ENCODE measurements around the gene NT5DC2.

The NT5DC2 gene

DNA sequence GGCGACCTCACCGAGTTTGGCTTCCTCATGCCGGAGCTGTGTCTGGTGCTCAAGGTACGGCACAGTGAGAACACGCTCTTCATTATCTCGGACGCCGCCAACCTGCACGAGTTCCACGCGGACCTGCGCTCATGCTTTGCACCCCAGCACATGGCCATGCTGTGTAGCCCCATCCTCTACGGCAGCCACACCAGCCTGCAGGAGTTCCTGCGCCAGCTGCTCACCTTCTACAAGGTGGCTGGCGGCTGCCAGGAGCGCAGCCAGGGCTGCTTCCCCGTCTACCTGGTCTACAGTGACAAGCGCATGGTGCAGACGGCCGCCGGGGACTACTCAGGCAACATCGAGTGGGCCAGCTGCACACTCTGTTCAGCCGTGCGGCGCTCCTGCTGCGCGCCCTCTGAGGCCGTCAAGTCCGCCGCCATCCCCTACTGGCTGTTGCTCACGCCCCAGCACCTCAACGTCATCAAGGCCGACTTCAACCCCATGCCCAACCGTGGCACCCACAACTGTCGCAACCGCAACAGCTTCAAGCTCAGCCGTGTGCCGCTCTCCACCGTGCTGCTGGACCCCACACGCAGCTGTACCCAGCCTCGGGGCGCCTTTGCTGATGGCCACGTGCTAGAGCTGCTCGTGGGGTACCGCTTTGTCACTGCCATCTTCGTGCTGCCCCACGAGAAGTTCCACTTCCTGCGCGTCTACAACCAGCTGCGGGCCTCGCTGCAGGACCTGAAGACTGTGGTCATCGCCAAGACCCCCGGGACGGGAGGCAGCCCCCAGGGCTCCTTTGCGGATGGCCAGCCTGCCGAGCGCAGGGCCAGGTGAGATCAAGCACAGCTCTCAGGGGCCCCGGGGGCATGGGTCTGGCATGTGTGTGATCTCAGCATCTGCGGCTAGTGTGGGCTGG lies 45.6 kb downstream of the NT5DC2 start:
- DNase-seq = no peak

- DNase-seq = no peak
Observed at GRCh38 chr3:52487050-52487787, 46.4 kb downstream of the NT5DC2 start.

- no peak for DNase-seq
Observed at GRCh38 chr3:52484680-52485461, 48.8 kb downstream of the NT5DC2 start.

DNA sequence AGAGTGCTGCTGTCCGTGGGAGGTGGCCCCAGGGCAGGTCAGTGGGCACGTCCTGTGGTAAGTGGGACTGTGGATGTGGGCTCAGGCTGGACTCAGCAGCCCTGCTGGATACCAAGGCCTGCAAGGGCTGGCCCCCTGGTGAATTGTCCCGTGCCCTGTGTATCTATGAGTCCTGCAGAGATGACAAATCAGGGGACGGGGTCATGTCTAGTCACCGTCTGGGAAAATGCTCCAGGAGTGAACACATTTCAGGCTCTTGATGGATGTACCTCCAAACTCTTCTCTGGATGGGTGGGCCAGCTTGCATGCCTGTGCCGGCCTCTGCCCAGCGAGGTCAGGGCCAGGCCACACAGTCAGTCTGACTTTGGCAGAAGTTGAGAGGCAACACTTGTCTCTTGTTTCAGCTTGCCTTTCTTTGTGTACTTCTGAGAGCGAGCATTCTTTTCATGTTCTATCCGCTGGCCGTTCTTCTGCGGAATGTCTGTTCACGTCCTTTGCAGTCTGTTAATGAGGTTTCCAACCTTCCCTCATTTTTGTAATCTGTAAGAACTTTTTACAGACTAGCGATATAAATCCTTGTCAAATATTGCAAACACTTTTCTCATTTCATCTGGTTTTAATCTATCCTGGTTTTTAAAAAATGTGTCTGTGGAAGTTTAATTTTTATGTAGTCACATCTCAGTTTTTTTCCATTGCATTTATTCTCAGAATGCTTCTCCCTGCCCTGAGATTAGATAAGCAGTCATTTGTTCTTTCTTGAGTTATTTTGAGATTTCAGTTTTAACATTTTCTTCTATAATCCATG lies 49.9 kb downstream of the NT5DC2 start:
- no peak for DNase-seq

DNA sequence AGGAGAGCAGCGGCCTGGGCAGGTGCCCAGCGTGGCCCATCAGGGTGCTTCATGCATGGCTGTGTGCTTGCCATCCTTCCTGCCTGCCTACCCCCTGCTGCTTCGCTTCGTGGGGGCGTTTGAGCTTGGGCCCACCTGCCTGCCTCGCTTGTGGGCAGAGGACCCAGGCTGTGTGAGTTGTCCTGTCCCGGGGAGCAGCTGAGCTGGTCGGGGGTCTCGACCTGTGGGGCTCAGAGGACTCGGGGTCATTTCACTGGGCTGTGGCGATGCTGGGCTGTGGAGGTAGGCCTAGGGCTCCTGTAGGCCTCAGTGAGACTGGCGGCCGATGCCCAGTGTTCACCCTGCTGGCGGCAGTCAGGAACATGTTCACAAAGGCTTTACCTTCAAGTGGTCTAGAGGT lies 50.6 kb downstream of the NT5DC2 start:
- DNase-seq = no peak

GRCh38 chr3:52481819-52482521 lies 51.7 kb downstream of the NT5DC2 start:
- DNase-seq = no peak

GRCh38 chr3:52480768-52481715 lies 52.6 kb downstream of the NT5DC2 start:
- DNase-seq = no peak

DNA sequence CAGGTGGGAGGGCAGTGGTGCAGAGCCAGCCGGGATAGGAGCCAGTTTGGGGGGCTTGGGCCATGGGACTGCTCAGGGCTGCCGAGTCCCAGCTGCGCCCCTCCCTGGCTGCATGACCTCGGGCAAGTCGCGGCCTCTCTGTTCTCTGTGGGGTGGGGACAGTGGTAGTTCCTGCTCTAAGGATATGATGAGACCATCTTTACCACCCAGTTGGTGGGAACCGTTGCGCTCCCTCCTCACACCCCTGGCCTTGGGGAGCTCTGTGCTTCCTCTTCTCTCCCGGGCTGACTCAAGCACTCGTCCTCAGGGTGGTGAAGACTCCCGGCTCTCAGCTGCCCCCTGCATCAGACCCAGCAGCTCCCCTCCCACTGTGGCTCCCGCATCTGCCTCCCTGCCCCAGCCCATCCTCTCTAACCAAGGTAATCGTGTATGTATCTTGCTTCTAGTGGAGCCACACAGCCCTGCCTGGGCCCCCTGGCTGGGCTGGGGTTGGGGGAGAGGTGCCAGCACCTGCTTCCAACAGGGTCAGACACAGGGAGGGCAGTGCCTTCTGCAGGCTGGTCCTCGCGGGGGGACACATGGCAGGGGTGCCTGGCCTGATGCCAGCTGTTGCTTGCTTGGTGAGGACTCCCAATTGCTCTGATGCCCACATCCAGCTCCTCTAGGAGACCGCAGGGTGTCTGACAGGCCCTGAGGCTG lies 53.6 kb downstream of the NT5DC2 start:
- no peak for DNase-seq

GRCh38 chr3:52479037-52479876 lies 54.4 kb downstream of the NT5DC2 start:
- no peak for DNase-seq

- no peak for DNase-seq
Observed at GRCh38 chr3:52477796-52478095, 55.9 kb downstream of the NT5DC2 start.

DNA sequence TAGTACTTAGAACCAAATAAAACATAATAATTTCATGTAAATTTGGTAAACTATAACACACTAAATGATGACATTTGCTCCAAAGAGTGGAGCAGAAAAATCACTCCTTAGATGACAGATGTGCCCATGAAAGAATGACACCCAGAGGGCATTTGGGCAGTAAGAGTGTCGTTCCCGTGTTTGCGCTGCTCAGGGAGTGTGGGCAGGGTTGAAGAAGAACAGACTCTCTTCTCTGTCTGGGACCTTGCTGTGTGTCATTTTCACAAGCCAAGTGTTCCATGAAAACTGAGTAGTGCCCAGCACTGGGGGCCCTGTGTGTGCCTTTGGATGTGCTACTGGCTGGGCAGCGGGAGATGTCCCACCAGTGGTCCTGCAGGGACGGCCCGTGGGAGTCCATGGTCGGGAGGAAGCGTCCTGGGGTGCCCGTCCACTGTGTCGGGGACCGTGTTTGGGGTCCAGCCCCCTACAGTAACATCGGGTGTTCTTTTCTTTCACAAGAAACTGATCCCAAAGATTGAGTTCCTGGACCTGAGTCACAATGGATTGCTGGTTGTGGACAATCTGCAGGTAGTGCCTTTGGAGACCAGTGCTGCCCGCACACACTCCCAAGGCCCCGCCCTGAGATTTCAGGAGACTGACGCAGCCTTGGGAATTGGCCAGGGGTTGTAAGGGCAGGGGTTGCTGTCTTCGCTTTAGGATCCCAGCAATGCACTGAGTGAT lies 56.4 kb downstream of the NT5DC2 start:
- DNase-seq = no peak

Measured in effector CD4-positive, alpha-beta T cell (primary cell).